Adrenal gland (tissue), 12 donors: ENCODE results near the gene SOWAHC. TPM values are rescaled to one million over a fixed set of nuclear protein-coding genes. Genes with fewer than 3 reads are reported as not detected.
A peak's percentile ranks its signal among the peaks of the same experiment; 100 is the strongest.

ENCODE experiments used
- DNase-seq, 7 donors: peaks; one replicate each; pipeline ENCODE4 v3.0.0-alpha.2; 2019 to 2020
- H3K27ac ChIP-seq, 5 donors: fragments of 200-600 bp; sonication (generic) in 4 of 5; 1 replicate in 3 of 5; 2 replicates in 2 of 5; pipeline versions ENCODE4 v1.5.1 to v1.8.0; 2016 to 2020; ENCODE audit warnings: mild to moderate bottlenecking in 1 of 5
- H3K27me3 ChIP-seq: fragments of 200-600 bp; 2 replicates; pipeline ENCODE4 v1.8.0; 2021
- H3K36me3 ChIP-seq, 2 donors: fragments of 200-600 bp; replicated peaks in 1 of 2; 1 replicate in 1 of 2; 2 replicates in 1 of 2; pipeline versions ENCODE4 v1.5.1 to v1.8.0; 2018 to 2022
- H3K4me1 ChIP-seq, 2 donors: fragments of 200-600 bp; replicated peaks in 1 of 2; 1 replicate in 1 of 2; 2 replicates in 1 of 2; pipeline versions ENCODE4 v1.5.1 to v1.8.0; 2018 to 2021
- H3K4me3 ChIP-seq, 4 donors: fragments of 200-600 bp; sonication (generic) in 3 of 4; one replicate each; pipeline ENCODE4 v1.5.1; 2016 to 2018
- H3K9me3 ChIP-seq, 3 donors: fragments of 200-600 bp; sonication (generic) in 1 of 3; replicated peaks in 1 of 3; 1 replicate in 2 of 3; 2 replicates in 1 of 3; pipeline versions ENCODE4 v1.5.1 to v1.8.0; 2016 to 2021
- POLR2A ChIP-seq, 2 donors: fragments of 450-650 bp; IDR thresholded peaks; one replicate each; pipeline ENCODE4 v1.6.1; 2017; ENCODE audit warnings: antibody characterized with exemption in 2 of 2, mild to moderate bottlenecking in 2 of 2, moderate library complexity in 1 of 2
- WGBS, 4 donors: extraction: QIAGEN DNeasy Blood & Tissue Kit in 2 of 4; methylation state at CpG; one replicate each; pipeline versions ENCODE4 v1.1.5 to v1.1.7; 2013 to 2017; 5-methylcytosine and 5-hydroxymethylcytosine counted together
- intact Hi-C, 2 donors: fragments of 100-400 bp; cut with DNase I; formaldehyde crosslinking; loops; one replicate each; pipeline versions ENCODE4 v1.14.1 to v1.15.0; 2022 to 2023
- polyA plus RNA-seq, 3 donors: library from polyadenylated mRNA; stranded (reverse); fragments of 200-250 nt in 2 of 3; fragments of 350-450 nt in 1 of 3; fragmentation: Illumina TruSeq in 1 of 3; extraction: RNeasy Lipid Tissue Mini Kit (QIAGEN cat#74804) in 1 of 3; gene quantifications; one replicate each; pipeline ENCODE4 v1.2.3, GENCODE V29; 2013 to 2014
- total RNA-seq, 9 donors: library from RNA; depleted of rRNA in 4 of 9; stranded (reverse); fragments of >200 nt in 4 of 9; fragments of 120-200 nt in 1 of 9; fragmentation: NEBNext Ultra II Directional in 1 of 9; extraction: Animal tissue kit (Norgen Biotek cat#: 25700) in 1 of 9; gene quantifications; one replicate each; pipeline versions ENCODE4 v1.1.0 to v1.2.4, GENCODE V29; 2013 to 2023
- TF ChIP-seq, protein P1 (sequence below), 6 experiments: fragments of 450-650 bp in 4 of 6; fragments of 200-600 bp in 2 of 6; sonication (generic) in 1 of 6; IDR thresholded peaks; 1 replicate in 5 of 6; 2 replicates in 1 of 6; pipeline versions ENCODE4 v1.5.1 to v1.8.0; 2016 to 2021; ENCODE audit warnings: antibody characterized with exemption in 6 of 6, mild to moderate bottlenecking in 2 of 6, moderate library complexity in 1 of 6
- donor health status: healthy with polysubstance abuse.
- donor health status: Bipolar disorder and iron deficiency.
- donor health status: DM: yes; HTN: yes; CAD: no.
- donor health status: DM: no; HTN: no; CAD: no.
- donor health status: DM: no; HTN: no; CAD: no.
- donor health status: DM: yes; HTN: yes; CAD: no.

SOWAHC gene
- total and polyA plus RNA-seq, 12 donors: 2.2 to 15.5 (median 7.6) TPM

GRCh38 chr2:109644571-109645275, 30.6 kb downstream of the SOWAHC start:
- intact Hi-C loops: no loop called here
- H3K36me3 ChIP-seq: no peaks in the 10 kb centered on the region
- 56 to 59% (median 58%) methylated on average over 10 to 12 of the region's 12 CpGs for WGBS, 4 donors
- TF ChIP-seq, protein P1, sequence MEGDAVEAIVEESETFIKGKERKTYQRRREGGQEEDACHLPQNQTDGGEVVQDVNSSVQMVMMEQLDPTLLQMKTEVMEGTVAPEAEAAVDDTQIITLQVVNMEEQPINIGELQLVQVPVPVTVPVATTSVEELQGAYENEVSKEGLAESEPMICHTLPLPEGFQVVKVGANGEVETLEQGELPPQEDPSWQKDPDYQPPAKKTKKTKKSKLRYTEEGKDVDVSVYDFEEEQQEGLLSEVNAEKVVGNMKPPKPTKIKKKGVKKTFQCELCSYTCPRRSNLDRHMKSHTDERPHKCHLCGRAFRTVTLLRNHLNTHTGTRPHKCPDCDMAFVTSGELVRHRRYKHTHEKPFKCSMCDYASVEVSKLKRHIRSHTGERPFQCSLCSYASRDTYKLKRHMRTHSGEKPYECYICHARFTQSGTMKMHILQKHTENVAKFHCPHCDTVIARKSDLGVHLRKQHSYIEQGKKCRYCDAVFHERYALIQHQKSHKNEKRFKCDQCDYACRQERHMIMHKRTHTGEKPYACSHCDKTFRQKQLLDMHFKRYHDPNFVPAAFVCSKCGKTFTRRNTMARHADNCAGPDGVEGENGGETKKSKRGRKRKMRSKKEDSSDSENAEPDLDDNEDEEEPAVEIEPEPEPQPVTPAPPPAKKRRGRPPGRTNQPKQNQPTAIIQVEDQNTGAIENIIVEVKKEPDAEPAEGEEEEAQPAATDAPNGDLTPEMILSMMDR (IDR thresholded peaks at IDR 0.05): no peak
- no peak for TF ChIP-seq POLR2A (IDR thresholded peaks at IDR 0.05)
- no peak overlapping the region for H3K4me3 ChIP-seq
- peak in 1 of 7 donors; percentile 14 for DNase-seq
- no peaks in the 10 kb centered on the region for H3K27me3 ChIP-seq
- H3K9me3 ChIP-seq: no peaks in the 10 kb centered on the region
- peak overlapping the region in 2 of 5 donors; percentile 72 for H3K27ac ChIP-seq
- peaks cover 0 to 12% of the 10 kb centered on the region in 2 donors for H3K4me1 ChIP-seq

GRCh38 chr2:109645412-109646184, 31.4 kb downstream of the SOWAHC start:
- Histone ChIP-seq H3K27me3 (no peaks in the 10 kb centered on the region), H3K4me1 (peaks cover 0 to 12% of the 10 kb centered on the region in 2 donors), H3K27ac (no peak overlapping the region), H3K4me3 (no peak overlapping the region), H3K9me3 (no peaks in the 10 kb centered on the region), H3K36me3 (no peaks in the 10 kb centered on the region)
- intact Hi-C loops: no loop called here
- no peak for DNase-seq
- TF ChIP-seq POLR2A (IDR thresholded peaks at IDR 0.05): no peak
- TF ChIP-seq, protein P1 (IDR thresholded peaks at IDR 0.05): no peak
- 89 to 95% (median 93%) methylated on average over 13 to 14 of the region's 14 CpGs for WGBS, 4 donors

DNA sequence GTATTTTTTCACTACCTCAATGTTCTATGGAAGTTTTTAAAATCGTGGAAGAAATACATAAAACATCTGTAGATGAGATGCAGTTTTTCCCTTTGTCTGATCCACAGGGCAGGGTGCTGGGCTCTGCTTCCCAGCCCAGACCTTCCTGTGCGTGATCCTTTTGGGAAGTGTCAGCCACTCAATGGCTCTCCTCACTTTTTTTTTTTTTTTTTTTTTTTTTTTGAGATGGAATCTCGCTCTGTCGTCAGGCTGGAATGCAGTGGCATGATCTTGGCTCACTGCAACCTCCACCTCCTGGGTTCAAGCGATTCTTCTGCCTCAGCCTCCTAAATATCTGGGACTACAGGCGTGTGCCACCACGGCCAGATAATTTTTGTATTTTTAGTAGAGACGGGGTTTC, 32.8 kb downstream of the SOWAHC start:
- no peaks in the 10 kb centered on the region for H3K27me3 ChIP-seq
- H3K36me3 ChIP-seq: no peaks in the 10 kb centered on the region
- DNase-seq: no peak
- H3K27ac ChIP-seq: no peak overlapping the region
- WGBS, 4 donors: 81 to 90% (median 87%) methylated on average over 8 of the region's 8 CpGs
- H3K4me3 ChIP-seq: no peak overlapping the region
- intact Hi-C loops: no loop called here
- no peak for TF ChIP-seq POLR2A (IDR thresholded peaks at IDR 0.05)
- TF ChIP-seq, protein P1 (IDR thresholded peaks at IDR 0.05): no peak
- H3K9me3 ChIP-seq: no peaks in the 10 kb centered on the region
- peaks cover 0 to 12% of the 10 kb centered on the region in 2 donors for H3K4me1 ChIP-seq

DNA sequence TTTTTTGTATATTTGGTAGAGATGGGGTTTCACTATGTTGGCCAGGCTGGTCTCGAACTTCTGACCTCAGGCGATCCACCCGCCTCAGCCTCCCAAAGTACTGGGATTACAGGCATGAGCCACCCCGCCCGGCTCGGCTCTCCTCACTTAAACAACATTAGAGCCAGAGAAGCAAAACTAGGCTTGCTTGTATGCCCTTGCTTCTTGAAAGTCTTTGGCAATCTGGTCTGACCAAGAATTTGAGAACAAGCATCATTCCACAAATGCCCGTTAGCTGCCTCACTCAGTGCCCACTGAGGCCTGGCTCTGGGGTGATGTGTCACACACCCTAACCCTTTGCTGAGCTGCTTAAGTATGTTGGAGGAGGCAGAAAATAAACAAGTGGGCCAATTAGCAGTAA, 33.5 kb downstream of the SOWAHC start:
- Histone ChIP-seq H3K27me3 (no peaks in the 10 kb centered on the region), H3K4me3 (no peak overlapping the region), H3K4me1 (peaks cover 0 to 12% of the 10 kb centered on the region in 2 donors), H3K36me3 (no peaks in the 10 kb centered on the region), H3K27ac (no peak overlapping the region), H3K9me3 (no peaks in the 10 kb centered on the region)
- DNase-seq: no peak
- TF ChIP-seq, protein P1 (IDR thresholded peaks at IDR 0.05): no peak
- no peak for TF ChIP-seq POLR2A (IDR thresholded peaks at IDR 0.05)
- intact Hi-C loops: no loop called here
- WGBS, 4 donors: 88 to 95% (median 94%) methylated on average over 7 of the region's 7 CpGs
